SK-N-SH (cell line): ENCODE data around the gene ACBD7. TPM values are rescaled to one million over a fixed set of nuclear protein-coding genes. Genes with fewer than 3 reads are reported as not detected.

Source experiments
- CHD2 ChIP-seq: fragments of 150-350 bp; IDR thresholded peaks from 2 replicates; pipeline ENCODE4 v1.6.1; 2018; ENCODE audit warnings: low read length; ENCODE audit not compliant: partially characterized antibody
- ELF1 ChIP-seq: IDR thresholded peaks from 2 replicates; pipeline ENCODE4 v1.4.0; 2012
- FOXM1 ChIP-seq: IDR thresholded peaks from 2 replicates; pipeline ENCODE4 v1.4.0; 2012; ENCODE audit warnings: low read depth, mild to moderate bottlenecking
- GATA2 ChIP-seq: sonication (generic); formaldehyde crosslinking; IDR thresholded peaks from 2 replicates; pipeline ENCODE4 v1.5.0; 2020; ENCODE audit warnings: mild to moderate bottlenecking, missing genetic modification reagents
- REST ChIP-seq: IDR thresholded peaks from 2 replicates; pipeline ENCODE4 v1.6.1; 2012; ENCODE audit warnings: mild to moderate bottlenecking, low read depth, low read length, moderate library complexity
- RFX5 ChIP-seq: IDR thresholded peaks from 2 replicates; pipeline ENCODE4 v1.6.1; 2012; ENCODE audit warnings: mild to moderate bottlenecking, improper control_type of control experiment, low read length
- RXRA ChIP-seq: IDR thresholded peaks from 2 replicates; pipeline ENCODE4 v1.4.0; 2012; ENCODE audit warnings: low read depth, mild to moderate bottlenecking, borderline replicate concordance
- SIN3A ChIP-seq: IDR thresholded peaks from 2 replicates; pipeline ENCODE4 v1.6.1; 2012; ENCODE audit warnings: low read depth, mild to moderate bottlenecking, low read length, moderate library complexity, borderline replicate concordance
- TCF12 ChIP-seq: IDR thresholded peaks from 2 replicates; pipeline ENCODE4 v1.4.0; 2012
- YY1 ChIP-seq: IDR thresholded peaks from 2 replicates; pipeline ENCODE4 v1.4.0; 2012; ENCODE audit warnings: low read depth, mild to moderate bottlenecking
- polyA plus RNA-seq, 3 experiments: library from polyadenylated mRNA; depleted of rRNA; stranded (reverse); fragments of >200 nt; gene quantifications; 2 replicates each; pipeline ENCODE4 v1.2.3, GENCODE V29; 2012
- TF ChIP-seq, protein P1 (sequence below): IDR thresholded peaks from 2 replicates; pipeline ENCODE4 v1.4.0; 2012; ENCODE audit warnings: low read depth, borderline replicate concordance
- TF ChIP-seq, protein P2 (sequence below): fragments of 150-350 bp; IDR thresholded peaks from 2 replicates; pipeline ENCODE4 v1.6.1; 2017; ENCODE audit warnings: antibody characterized with exemption, low read length, low read depth, borderline replicate concordance
- TF ChIP-seq, protein P3 (sequence below): fragments of 150-350 bp; IDR thresholded peaks from 2 replicates; pipeline ENCODE4 v1.6.1; 2016; ENCODE audit warnings: mild to moderate bottlenecking, low read depth, low read length

ACBD7 gene
- polyA plus RNA-seq, 1 of the 3 experiments (the other 2 are of a cell fraction), result 0.92 TPM

GRCh38 chr10:15097011-15097812 lies 8.6 kb upstream of the ACBD7 start, which contains the start of gene RPP38 (continued):
- TF ChIP-seq, protein P1, sequence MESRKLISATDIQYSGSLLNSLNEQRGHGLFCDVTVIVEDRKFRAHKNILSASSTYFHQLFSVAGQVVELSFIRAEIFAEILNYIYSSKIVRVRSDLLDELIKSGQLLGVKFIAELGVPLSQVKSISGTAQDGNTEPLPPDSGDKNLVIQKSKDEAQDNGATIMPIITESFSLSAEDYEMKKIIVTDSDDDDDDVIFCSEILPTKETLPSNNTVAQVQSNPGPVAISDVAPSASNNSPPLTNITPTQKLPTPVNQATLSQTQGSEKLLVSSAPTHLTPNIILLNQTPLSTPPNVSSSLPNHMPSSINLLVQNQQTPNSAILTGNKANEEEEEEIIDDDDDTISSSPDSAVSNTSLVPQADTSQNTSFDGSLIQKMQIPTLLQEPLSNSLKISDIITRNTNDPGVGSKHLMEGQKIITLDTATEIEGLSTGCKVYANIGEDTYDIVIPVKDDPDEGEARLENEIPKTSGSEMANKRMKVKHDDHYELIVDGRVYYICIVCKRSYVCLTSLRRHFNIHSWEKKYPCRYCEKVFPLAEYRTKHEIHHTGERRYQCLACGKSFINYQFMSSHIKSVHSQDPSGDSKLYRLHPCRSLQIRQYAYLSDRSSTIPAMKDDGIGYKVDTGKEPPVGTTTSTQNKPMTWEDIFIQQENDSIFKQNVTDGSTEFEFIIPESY, result peak; percentile 96
- TF ChIP-seq TCF12 (no peak), RFX5 (no peak), SIN3A (peak; percentile 69; the same call in 1 of the 2 replicates), ELF1 (peak; percentile 63), GATA2 (CRISPR knock-in tag) (no peak), CHD2 (peak; percentile 99), YY1 (peak; percentile 68), RXRA (no peak), FOXM1 (no peak), REST (0 out of 2 replicates have a peak, but pooled peaks have one; percentile 3)
- TF ChIP-seq, protein P2, sequence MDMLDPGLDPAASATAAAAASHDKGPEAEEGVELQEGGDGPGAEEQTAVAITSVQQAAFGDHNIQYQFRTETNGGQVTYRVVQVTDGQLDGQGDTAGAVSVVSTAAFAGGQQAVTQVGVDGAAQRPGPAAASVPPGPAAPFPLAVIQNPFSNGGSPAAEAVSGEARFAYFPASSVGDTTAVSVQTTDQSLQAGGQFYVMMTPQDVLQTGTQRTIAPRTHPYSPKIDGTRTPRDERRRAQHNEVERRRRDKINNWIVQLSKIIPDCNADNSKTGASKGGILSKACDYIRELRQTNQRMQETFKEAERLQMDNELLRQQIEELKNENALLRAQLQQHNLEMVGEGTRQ, result no peak; the same call in 1 of the 2 replicates
- TF ChIP-seq, protein P3, sequence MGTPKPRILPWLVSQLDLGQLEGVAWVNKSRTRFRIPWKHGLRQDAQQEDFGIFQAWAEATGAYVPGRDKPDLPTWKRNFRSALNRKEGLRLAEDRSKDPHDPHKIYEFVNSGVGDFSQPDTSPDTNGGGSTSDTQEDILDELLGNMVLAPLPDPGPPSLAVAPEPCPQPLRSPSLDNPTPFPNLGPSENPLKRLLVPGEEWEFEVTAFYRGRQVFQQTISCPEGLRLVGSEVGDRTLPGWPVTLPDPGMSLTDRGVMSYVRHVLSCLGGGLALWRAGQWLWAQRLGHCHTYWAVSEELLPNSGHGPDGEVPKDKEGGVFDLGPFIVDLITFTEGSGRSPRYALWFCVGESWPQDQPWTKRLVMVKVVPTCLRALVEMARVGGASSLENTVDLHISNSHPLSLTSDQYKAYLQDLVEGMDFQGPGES, result no peak
